Stimulated activated naive CD4-positive, alpha-beta T cell (primary cell): ENCODE results near the gene ZC3H12D.

Source experiments
- DNase-seq, 6 experiments: peaks; one replicate each; lab custom pipeline; 2025; lab: John Stamatoyannopoulos, UW

ZC3H12D gene

GRCh38 chr6:149443411-149444181 lies 41.2 kb downstream of the ZC3H12D start:
- DNase-seq: no peak

- no peak for DNase-seq
Measured at GRCh38 chr6:149441740-149442139, 43.1 kb downstream of the ZC3H12D start.

- DNase-seq: no peak
Measured at GRCh38 chr6:149440735-149441671, 43.8 kb downstream of the ZC3H12D start.

- DNase-seq: no peak
Measured at GRCh38 chr6:149439626-149440025, 45.2 kb downstream of the ZC3H12D start.

GRCh38 chr6:149438855-149439254 lies 46.0 kb downstream of the ZC3H12D start:
- no peak for DNase-seq

GRCh38 chr6:149437212-149437611 lies 47.6 kb downstream of the ZC3H12D start:
- no peak for DNase-seq

GRCh38 chr6:149436647-149437046 lies 48.2 kb downstream of the ZC3H12D start:
- DNase-seq: no peak

GRCh38 chr6:149435919-149436586 lies 48.8 kb downstream of the ZC3H12D start:
- no peak for DNase-seq

GRCh38 chr6:149433881-149434280 lies 50.9 kb downstream of the ZC3H12D start:
- no peak for DNase-seq

- DNase-seq: no peak
Measured at GRCh38 chr6:149433405-149433804, 51.4 kb downstream of the ZC3H12D start.

GRCh38 chr6:149431905-149432775 lies 52.7 kb downstream of the ZC3H12D start:
- DNase-seq: peak; percentile 56 to 86 (median 79)

GRCh38 chr6:149429427-149430360 lies 55.1 kb downstream of the ZC3H12D start:
- no peak for DNase-seq

GRCh38 chr6:149428606-149429005 lies 56.2 kb downstream of the ZC3H12D start:
- no peak for DNase-seq

GRCh38 chr6:149425754-149426153 lies 59.1 kb downstream of the ZC3H12D start:
- DNase-seq: no peak

GRCh38 chr6:149425224-149425623 lies 59.6 kb downstream of the ZC3H12D start:
- DNase-seq: no peak

GRCh38 chr6:149423964-149424440 lies 60.8 kb downstream of the ZC3H12D start:
- no peak for DNase-seq

GRCh38 chr6:149422581-149422980 lies 62.2 kb downstream of the ZC3H12D start:
- DNase-seq: no peak

- no peak for DNase-seq
Measured at GRCh38 chr6:149421132-149421531, 63.7 kb downstream of the ZC3H12D start.

- DNase-seq: no peak
Measured at GRCh38 chr6:149419696-149420404, 65.0 kb downstream of the ZC3H12D start.
